Glutamatergic neuron (in vitro differentiated cells): ENCODE results near the gene PPM1N. TPM values are rescaled to one million over a fixed set of nuclear protein-coding genes. Genes with fewer than 3 reads are reported as not detected.

Source experiments
- DNase-seq: peaks from one replicate; pipeline ENCODE4 v3.0.0; 2022
- H3K27ac Mint-ChIP-seq: one replicate; pipeline ENCODE4 v1.8.0; 2020; ENCODE audit warnings: mild to moderate bottlenecking, mixed read lengths, inconsistent platforms; ENCODE audit not compliant: unreplicated experiment
- H3K27me3 Mint-ChIP-seq: one replicate; pipeline ENCODE4 v1.8.0; 2020; ENCODE audit warnings: mild to moderate bottlenecking, moderate library complexity, mixed read lengths, inconsistent platforms; ENCODE audit not compliant: unreplicated experiment
- H3K36me3 Mint-ChIP-seq: one replicate; pipeline ENCODE4 v1.8.0; 2020; ENCODE audit warnings: mild to moderate bottlenecking, mixed read lengths, inconsistent platforms; ENCODE audit not compliant: unreplicated experiment
- H3K4me1 Mint-ChIP-seq: one replicate; pipeline ENCODE4 v1.8.0; 2020; ENCODE audit warnings: mild to moderate bottlenecking, low read depth, mixed read lengths, inconsistent platforms; ENCODE audit not compliant: unreplicated experiment
- H3K4me3 Mint-ChIP-seq: one replicate; pipeline ENCODE4 v1.8.0; 2020; ENCODE audit warnings: mild to moderate bottlenecking, mixed read lengths, inconsistent platforms; ENCODE audit not compliant: unreplicated experiment
- H3K9me3 Mint-ChIP-seq: one replicate; pipeline ENCODE4 v1.8.0; 2020; ENCODE audit warnings: mild to moderate bottlenecking, moderate library complexity, mixed read lengths, inconsistent platforms; ENCODE audit not compliant: unreplicated experiment
- total RNA-seq: library from RNA; stranded (reverse); fragmentation: NEBNext Ultra II Directional; extraction: Animal tissue kit (Norgen Biotek cat#: 25700); gene quantifications from one replicate; pipeline ENCODE4 v1.2.1, GENCODE V29; 2021; ENCODE audit not compliant: unreplicated experiment
- TF ChIP-seq, protein P1 (sequence below): fragments of 200-600 bp; sonication (generic); IDR thresholded peaks from one replicate; pipeline ENCODE4 v1.5.0; 2021; ENCODE audit not compliant: partially characterized antibody, unreplicated experiment

The PPM1N gene
- total RNA-seq, 1 donor from 2014 or later = 6.6 TPM

DNA sequence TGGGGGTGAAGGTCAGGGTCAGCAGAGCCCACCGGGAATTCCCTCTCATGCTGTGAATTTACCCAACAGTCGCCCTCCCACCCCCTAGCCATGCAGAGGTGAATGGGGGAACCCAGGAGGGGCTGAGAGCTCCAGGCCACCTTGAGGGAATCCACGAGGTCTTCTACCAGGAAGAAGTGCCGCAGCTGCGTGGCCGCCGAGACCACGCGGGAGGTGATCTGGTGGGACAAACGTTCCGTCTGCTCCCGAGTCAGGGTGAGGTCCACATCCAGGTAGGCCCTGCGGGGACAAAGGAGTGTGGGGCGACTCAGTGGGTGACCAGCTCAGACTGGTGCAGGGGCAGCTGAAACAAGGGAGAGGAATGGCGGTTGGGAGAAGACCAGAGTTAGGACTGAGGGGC, 9.5 kb upstream of the PPM1N start:
- H3K9me3 Mint-ChIP-seq = peaks cover 10% of the 10 kb centered on the region
- TF ChIP-seq, protein P1, sequence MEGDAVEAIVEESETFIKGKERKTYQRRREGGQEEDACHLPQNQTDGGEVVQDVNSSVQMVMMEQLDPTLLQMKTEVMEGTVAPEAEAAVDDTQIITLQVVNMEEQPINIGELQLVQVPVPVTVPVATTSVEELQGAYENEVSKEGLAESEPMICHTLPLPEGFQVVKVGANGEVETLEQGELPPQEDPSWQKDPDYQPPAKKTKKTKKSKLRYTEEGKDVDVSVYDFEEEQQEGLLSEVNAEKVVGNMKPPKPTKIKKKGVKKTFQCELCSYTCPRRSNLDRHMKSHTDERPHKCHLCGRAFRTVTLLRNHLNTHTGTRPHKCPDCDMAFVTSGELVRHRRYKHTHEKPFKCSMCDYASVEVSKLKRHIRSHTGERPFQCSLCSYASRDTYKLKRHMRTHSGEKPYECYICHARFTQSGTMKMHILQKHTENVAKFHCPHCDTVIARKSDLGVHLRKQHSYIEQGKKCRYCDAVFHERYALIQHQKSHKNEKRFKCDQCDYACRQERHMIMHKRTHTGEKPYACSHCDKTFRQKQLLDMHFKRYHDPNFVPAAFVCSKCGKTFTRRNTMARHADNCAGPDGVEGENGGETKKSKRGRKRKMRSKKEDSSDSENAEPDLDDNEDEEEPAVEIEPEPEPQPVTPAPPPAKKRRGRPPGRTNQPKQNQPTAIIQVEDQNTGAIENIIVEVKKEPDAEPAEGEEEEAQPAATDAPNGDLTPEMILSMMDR = no peak
- no peak for DNase-seq
- H3K27ac Mint-ChIP-seq = peak overlapping the region; percentile 59
- H3K27me3 Mint-ChIP-seq = peaks cover 9% of the 10 kb centered on the region
- H3K4me3 Mint-ChIP-seq = peak overlapping the region; percentile 46
- no peaks in the 10 kb centered on the region for H3K36me3 Mint-ChIP-seq
- peaks cover 10% of the 10 kb centered on the region for H3K4me1 Mint-ChIP-seq

GRCh38 chr19:45489216-45489855, 8.9 kb upstream of the PPM1N start:
- Mint-ChIP-seq H3K9me3 (peaks cover 10% of the 10 kb centered on the region), H3K27ac (no peak overlapping the region), H3K36me3 (no peaks in the 10 kb centered on the region), H3K27me3 (peaks cover 7% of the 10 kb centered on the region), H3K4me3 (no peak overlapping the region), H3K4me1 (peaks cover 10% of the 10 kb centered on the region)
- TF ChIP-seq, protein P1 = no peak
- DNase-seq = no peak

DNA sequence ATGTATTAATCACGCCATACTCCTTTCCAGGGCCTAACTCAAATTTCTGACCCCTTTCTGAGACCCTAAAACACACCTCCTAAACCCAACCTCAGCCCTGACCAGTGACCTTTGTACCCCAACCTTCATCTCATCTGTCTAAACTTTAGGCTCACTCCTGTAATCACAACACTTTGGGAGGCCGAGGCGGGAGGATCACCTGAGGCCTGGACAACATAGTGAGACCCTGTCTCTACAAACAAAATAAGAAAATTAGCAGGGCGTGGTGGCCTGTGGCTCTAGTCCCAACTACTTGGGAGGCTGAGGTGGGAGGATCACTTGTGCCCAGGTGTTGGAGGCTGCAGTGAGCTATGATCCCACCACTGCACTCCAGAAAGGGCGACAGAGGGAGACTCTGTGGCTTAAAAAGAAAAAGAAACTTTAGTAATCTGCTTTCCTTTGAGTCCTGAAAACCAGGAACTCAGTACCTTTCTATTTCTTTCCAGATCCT, 6.1 kb upstream of the PPM1N start:
- H3K27ac Mint-ChIP-seq = no peak overlapping the region
- H3K4me1 Mint-ChIP-seq = peaks cover 17% of the 10 kb centered on the region
- TF ChIP-seq, protein P1 = no peak
- H3K27me3 Mint-ChIP-seq = peaks cover 11% of the 10 kb centered on the region
- H3K9me3 Mint-ChIP-seq = peaks cover 9% of the 10 kb centered on the region
- H3K4me3 Mint-ChIP-seq = peak overlapping the region; percentile 72
- H3K36me3 Mint-ChIP-seq = no peaks in the 10 kb centered on the region
- no peak for DNase-seq

DNA sequence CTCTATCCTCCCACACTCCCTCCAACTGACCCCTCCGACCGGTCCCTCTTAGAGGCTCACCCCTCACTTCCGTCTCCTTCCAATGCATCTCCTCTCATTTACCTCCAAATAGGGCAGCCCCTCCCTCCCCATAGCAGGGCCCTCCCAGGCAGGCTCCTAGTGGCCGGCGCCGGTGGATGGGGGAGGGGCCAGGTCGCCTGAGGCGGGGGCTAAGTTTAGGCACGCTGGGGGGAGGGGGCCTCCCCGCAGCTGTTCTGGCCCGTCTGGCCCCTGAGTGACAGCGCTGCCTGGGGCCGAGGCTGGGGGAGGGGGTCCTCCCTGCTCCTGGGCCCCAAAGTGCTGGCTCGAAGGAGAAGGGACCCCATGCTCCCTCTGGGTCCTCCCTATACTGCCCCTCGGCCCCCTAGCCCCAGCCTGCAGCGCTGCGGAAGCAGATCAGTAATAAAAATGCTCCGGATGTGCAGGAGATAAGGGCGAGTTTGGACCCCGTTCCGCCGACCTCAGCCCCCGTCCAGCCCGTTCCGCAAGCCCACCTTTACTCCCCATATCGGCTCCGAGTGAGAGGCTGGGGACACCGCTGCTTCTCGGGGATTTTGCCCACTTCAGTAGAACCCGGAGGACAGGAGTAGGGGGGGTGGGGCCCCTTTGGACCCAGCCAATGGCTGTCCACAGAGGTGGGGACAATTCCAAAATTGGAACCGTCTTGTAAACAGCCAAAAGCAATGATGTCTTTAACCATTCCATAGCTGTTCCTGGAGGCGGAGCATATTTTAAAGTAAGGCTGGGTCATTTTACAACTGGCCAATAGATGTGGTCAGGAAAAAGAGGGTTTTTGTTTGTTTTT, 5.4 kb upstream of the PPM1N start:
- H3K9me3 Mint-ChIP-seq = peaks cover 9% of the 10 kb centered on the region
- TF ChIP-seq, protein P1 = no peak
- peaks cover 17% of the 10 kb centered on the region for H3K4me1 Mint-ChIP-seq
- no peak for DNase-seq
- peaks cover 14% of the 10 kb centered on the region for H3K27me3 Mint-ChIP-seq
- no peaks in the 10 kb centered on the region for H3K36me3 Mint-ChIP-seq
- H3K27ac Mint-ChIP-seq = peak overlapping the region; percentile 77
- H3K4me3 Mint-ChIP-seq = peak overlapping the region; percentile 87
